ENCODE measurements around the gene ITSN2. TPM values are rescaled to one million over a fixed set of nuclear protein-coding genes. Genes with fewer than 3 reads are reported as not detected.

Gene ITSN2
- total RNA-seq, 2 donors from 2014 or later: 42.8 to 45.7 TPM

GRCh38 chr2:24354957-24355356, 5.4 kb downstream of the ITSN2 start:
- H3K27me3 ChIP-seq (replicated peaks; ENCODE audit: insufficient read depth): no peaks in the 10 kb centered on the region
- H3K4me1 ChIP-seq (replicated peaks): no peaks in the 10 kb centered on the region
- H3K4me3 ChIP-seq: no peak overlapping the region
- TF ChIP-seq CTCF (IDR thresholded peaks at IDR 0.05) (no peak), POLR2A (IDR thresholded peaks at IDR 0.05) (no peak), POLR2AphosphoS5 (IDR thresholded peaks at IDR 0.05) (no peak)
- WGBS: 93% methylated on average over 1 of the region's 1 CpG
- DNase-seq (ENCODE audit: low spot score): no peak
- intact Hi-C loops (cut with DNase I): no loop called here
- H3K9me3 ChIP-seq: no peaks in the 10 kb centered on the region
- H3K27ac ChIP-seq: no peak overlapping the region
- no peaks in the 10 kb centered on the region for H3K36me3 ChIP-seq

- intact Hi-C loops (cut with DNase I): no loop called here
- 87% methylated on average over 3 of the region's 3 CpGs for WGBS
- Histone ChIP-seq H3K4me3 (no peak overlapping the region), H3K27ac (no peak overlapping the region), H3K27me3 (replicated peaks; ENCODE audit: insufficient read depth) (no peaks in the 10 kb centered on the region), H3K4me1 (replicated peaks) (no peaks in the 10 kb centered on the region), H3K36me3 (no peaks in the 10 kb centered on the region), H3K9me3 (no peaks in the 10 kb centered on the region)
- DNase-seq (ENCODE audit: low spot score): no peak
- TF ChIP-seq CTCF (IDR thresholded peaks at IDR 0.05): no peak
- no peak for TF ChIP-seq POLR2A (IDR thresholded peaks at IDR 0.05)
- TF ChIP-seq POLR2AphosphoS5 (IDR thresholded peaks at IDR 0.05): no peak
These were observed 5.9 kb downstream of the ITSN2 start for GRCh38 chr2:24354395-24354794.

- Histone ChIP-seq H3K9me3 (no peaks in the 10 kb centered on the region), H3K36me3 (no peaks in the 10 kb centered on the region), H3K27me3 (replicated peaks; ENCODE audit: insufficient read depth) (no peaks in the 10 kb centered on the region), H3K4me1 (replicated peaks) (no peaks in the 10 kb centered on the region), H3K4me3 (no peak overlapping the region), H3K27ac (no peak overlapping the region)
- DNase-seq (ENCODE audit: low spot score): no peak
- intact Hi-C loops (cut with DNase I): no loop called here
- 95% methylated on average over 1 of the region's 1 CpG for WGBS
- TF ChIP-seq POLR2A (IDR thresholded peaks at IDR 0.05): no peak
- no peak for TF ChIP-seq CTCF (IDR thresholded peaks at IDR 0.05)
- TF ChIP-seq POLR2AphosphoS5 (IDR thresholded peaks at IDR 0.05): no peak
These were observed 6.4 kb downstream of the ITSN2 start for GRCh38 chr2:24353973-24354372.

- no peaks in the 10 kb centered on the region for H3K4me1 ChIP-seq (replicated peaks)
- no peak for DNase-seq (ENCODE audit: low spot score)
- H3K27ac ChIP-seq: no peak overlapping the region
- WGBS: 75% methylated on average over 5 of the region's 5 CpGs
- no peaks in the 10 kb centered on the region for H3K36me3 ChIP-seq
- intact Hi-C loops (cut with DNase I): no loop called here
- H3K27me3 ChIP-seq (replicated peaks; ENCODE audit: insufficient read depth): no peaks in the 10 kb centered on the region
- TF ChIP-seq CTCF (IDR thresholded peaks at IDR 0.05): no peak
- TF ChIP-seq POLR2AphosphoS5 (IDR thresholded peaks at IDR 0.05): no peak
- TF ChIP-seq POLR2A (IDR thresholded peaks at IDR 0.05): no peak
- no peaks in the 10 kb centered on the region for H3K9me3 ChIP-seq
- H3K4me3 ChIP-seq: no peak overlapping the region
These were observed 7.0 kb downstream of the ITSN2 start for GRCh38 chr2:24353364-24353763.

GRCh38 chr2:24352664-24353063, 7.7 kb downstream of the ITSN2 start:
- no peak overlapping the region for H3K27ac ChIP-seq
- H3K4me3 ChIP-seq: no peak overlapping the region
- intact Hi-C loops (cut with DNase I): no loop called here
- no peak for TF ChIP-seq POLR2A (IDR thresholded peaks at IDR 0.05)
- TF ChIP-seq POLR2AphosphoS5 (IDR thresholded peaks at IDR 0.05): no peak
- TF ChIP-seq CTCF (IDR thresholded peaks at IDR 0.05): no peak
- DNase-seq (ENCODE audit: low spot score): no peak
- no peaks in the 10 kb centered on the region for H3K27me3 ChIP-seq (replicated peaks; ENCODE audit: insufficient read depth)
- H3K36me3 ChIP-seq: no peaks in the 10 kb centered on the region
- H3K4me1 ChIP-seq (replicated peaks): no peaks in the 10 kb centered on the region
- H3K9me3 ChIP-seq: no peaks in the 10 kb centered on the region
